K562 (cell line): Measurements from ENCODE around the gene MLST8. TPM values are rescaled to one million over a fixed set of nuclear protein-coding genes. Genes with fewer than 3 reads are reported as not detected.

Source experiments
- CREB1 ChIP-seq, 2 experiments: sonication (generic) in 1 of 2; formaldehyde crosslinking in 1 of 2; IDR thresholded peaks; 2 replicates each; pipeline versions ENCODE4 v1.6.1 to v1.8.0; 2012 to 2022; ENCODE audit warnings: inconsistent platforms in 1 of 2, mild to moderate bottlenecking in 1 of 2, missing genetic modification reagents in 1 of 2, moderate library complexity in 1 of 2
- CREM ChIP-seq: IDR thresholded peaks from 2 replicates; pipeline ENCODE4 v1.6.1; 2014; ENCODE audit warnings: antibody characterized with exemption, low read depth
- ETV1 ChIP-seq: fragments of 450-650 bp; conservative IDR thresholded peaks from 2 replicates; pipeline ENCODE4 v1.6.1; 2016; ENCODE audit warnings: missing genetic modification characterization, control low read depth, low read depth, missing compliant biosample characterization
- NELFE ChIP-seq: IDR thresholded peaks from 2 replicates; pipeline ENCODE4 v1.6.1; 2011; ENCODE audit warnings: mild to moderate bottlenecking; ENCODE audit not compliant: insufficient read depth, insufficient read length
- OTX1 ChIP-seq: fragments of 450-650 bp; formaldehyde crosslinking; IDR thresholded peaks from 2 replicates; pipeline ENCODE4 v1.4.0; 2022; ENCODE audit warnings: mild to moderate bottlenecking
- PML ChIP-seq: IDR thresholded peaks from 2 replicates; pipeline ENCODE4 v1.6.1; 2012; ENCODE audit warnings: low read length, inconsistent platforms
- RBM34 ChIP-seq: fragments of 200-400 bp; formaldehyde crosslinking; IDR thresholded peaks from 2 replicates; pipeline ENCODE4 v1.6.1; 2018; ENCODE audit warnings: low read length, borderline replicate concordance; ENCODE audit not compliant: insufficient read depth
- SNIP1 ChIP-seq: fragments of 450-650 bp; IDR thresholded peaks from 2 replicates; pipeline ENCODE4 v1.7.1; 2017; ENCODE audit warnings: low read depth, mild to moderate bottlenecking
- STAG1 ChIP-seq: sonication (generic); formaldehyde crosslinking; IDR thresholded peaks from 2 replicates; pipeline ENCODE4 v1.5.0; 2020; ENCODE audit warnings: missing genetic modification reagents, borderline replicate concordance
- TAF9B ChIP-seq: fragments of 450-650 bp; IDR thresholded peaks from 2 replicates; pipeline ENCODE4 v1.6.1; 2018; ENCODE audit warnings: mild to moderate bottlenecking; ENCODE audit not compliant: partially characterized antibody
- YBX1 ChIP-seq: fragments of 450-650 bp; IDR thresholded peaks from 2 replicates; pipeline ENCODE4 v1.7.1; 2016; ENCODE audit warnings: mild to moderate bottlenecking
- ZNF175 ChIP-seq: fragments of 200-800 bp; sonication (Bioruptor generic); IDR thresholded peaks from 2 replicates; pipeline ENCODE4 v1.6.1; 2016; ENCODE audit warnings: low read depth, mild to moderate bottlenecking, missing genetic modification characterization, missing compliant biosample characterization
- ZNF707 ChIP-seq: fragments of 250-450 bp; sonication (Bioruptor Pico); conservative IDR thresholded peaks from 2 replicates; pipeline ENCODE4 v1.8.0; 2022; ENCODE audit warnings: inconsistent platforms, mild to moderate bottlenecking, moderate library complexity
- polyA plus RNA-seq, 8 experiments: library from polyadenylated mRNA; depleted of rRNA in 4 of 8; stranded (reverse) in 5 of 8; unstranded in 3 of 8; fragments of >200 nt; fragmentation: Nextera tagmentation in 2 of 8; fragmentation: Illumina TruSeq in 1 of 8; extraction: Ambion mirVana in 2 of 8; extraction: Trizol in 1 of 8; gene quantifications; 2 replicates each; pipeline versions ENCODE4 v1.2.1 to v1.2.3, GENCODE V29; 2011 to 2014; ENCODE audit warnings: inconsistent platforms in 1 of 8, missing spikeins in 1 of 8
- total RNA-seq, 7 experiments: library from RNA; depleted of rRNA in 6 of 7; stranded (reverse); fragments of >200 nt in 6 of 7; fragmentation: Illumina TruSeq in 2 of 7; extraction: Trizol in 2 of 7; gene quantifications; 2 replicates each; pipeline versions ENCODE4 v1.2.1 to v1.2.3, GENCODE V29; 2011 to 2021; ENCODE audit warnings: low replicate concordance in 1 of 7
- TF ChIP-seq, protein P1 (sequence below): fragments of 450-650 bp; formaldehyde crosslinking; IDR thresholded peaks from 2 replicates; pipeline ENCODE4 v1.4.0; 2020; ENCODE audit warnings: mild to moderate bottlenecking, moderate library complexity
- TF ChIP-seq, protein P2 (sequence below): fragments of 450-650 bp; formaldehyde crosslinking; IDR thresholded peaks from 2 replicates; pipeline ENCODE4 v1.4.0; 2020; ENCODE audit warnings: mild to moderate bottlenecking, mixed read lengths
- TF ChIP-seq, protein P3 (sequence below): fragments of 150-350 bp; conservative IDR thresholded peaks from 2 replicates; pipeline ENCODE4 v1.6.1; 2014; ENCODE audit warnings: low read length
- TF ChIP-seq, protein P4 (sequence below): sonication (generic); formaldehyde crosslinking; IDR thresholded peaks from 2 replicates; pipeline ENCODE4 v1.5.0; 2020; ENCODE audit warnings: missing genetic modification reagents
- TF ChIP-seq, protein P5 (sequence below): fragments of 200-400 bp; formaldehyde crosslinking; IDR thresholded peaks from 2 replicates; pipeline ENCODE4 v1.6.1; 2017; ENCODE audit warnings: mild to moderate bottlenecking, low read depth, low read length, moderate library complexity

The MLST8 gene
- total and polyA plus RNA-seq, 9 of the 15 experiments (the other 6 are each of a cell fraction or from before 2014, with no cell fraction given): 1.5 to 116 (median 43.3) TPM

DNA sequence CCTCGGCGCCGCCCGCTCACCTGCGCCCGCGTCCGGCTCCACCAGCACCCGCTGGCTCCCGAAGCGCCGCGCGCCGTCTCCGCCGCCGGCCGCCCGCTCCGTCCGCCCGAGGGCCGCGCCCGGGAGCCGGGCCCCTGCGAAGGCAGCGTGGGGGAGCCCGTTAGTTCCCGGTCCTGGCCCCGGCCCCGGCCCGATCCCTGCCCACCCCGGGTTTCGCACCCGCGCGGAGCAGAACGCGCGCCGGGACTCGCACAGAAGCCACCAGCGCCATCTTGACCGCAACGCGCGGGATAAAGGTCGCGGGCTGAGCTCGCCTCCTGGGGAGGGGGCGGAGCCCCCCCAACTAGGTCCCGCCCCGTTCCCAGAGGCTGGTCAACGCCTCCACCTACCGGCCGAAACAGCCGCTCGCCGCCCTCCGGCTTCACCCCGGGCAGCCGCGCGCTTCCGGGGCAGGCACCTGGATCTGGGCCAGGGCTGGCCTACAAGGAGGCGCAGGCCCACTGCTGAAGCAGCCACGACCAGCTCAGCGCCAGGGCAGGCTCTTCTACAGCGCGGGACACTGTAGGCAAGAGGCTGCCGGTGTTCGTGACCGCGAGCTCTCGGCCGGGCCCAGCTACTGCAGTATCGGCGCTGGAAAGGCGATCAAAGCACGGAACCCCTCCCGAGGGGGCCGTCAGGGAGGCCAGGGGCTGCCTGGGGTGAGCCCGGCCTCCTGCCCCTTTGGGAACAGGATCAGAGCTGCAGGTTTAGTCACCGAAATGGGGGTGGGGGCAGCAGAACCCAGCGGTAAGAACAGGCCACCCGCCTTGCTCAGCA, 46.2 kb downstream of the MLST8 start, which contains the start of gene ECI1 (continued):
- TF ChIP-seq, protein P1, sequence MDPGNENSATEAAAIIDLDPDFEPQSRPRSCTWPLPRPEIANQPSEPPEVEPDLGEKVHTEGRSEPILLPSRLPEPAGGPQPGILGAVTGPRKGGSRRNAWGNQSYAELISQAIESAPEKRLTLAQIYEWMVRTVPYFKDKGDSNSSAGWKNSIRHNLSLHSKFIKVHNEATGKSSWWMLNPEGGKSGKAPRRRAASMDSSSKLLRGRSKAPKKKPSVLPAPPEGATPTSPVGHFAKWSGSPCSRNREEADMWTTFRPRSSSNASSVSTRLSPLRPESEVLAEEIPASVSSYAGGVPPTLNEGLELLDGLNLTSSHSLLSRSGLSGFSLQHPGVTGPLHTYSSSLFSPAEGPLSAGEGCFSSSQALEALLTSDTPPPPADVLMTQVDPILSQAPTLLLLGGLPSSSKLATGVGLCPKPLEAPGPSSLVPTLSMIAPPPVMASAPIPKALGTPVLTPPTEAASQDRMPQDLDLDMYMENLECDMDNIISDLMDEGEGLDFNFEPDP (CRISPR knock-in tag): no peak
- TF ChIP-seq TAF9B (no peak), RBM34 (no peak; the same call in 1 of the 2 replicates), STAG1 (CRISPR knock-in tag) (0 out of 2 replicates have a peak, but pooled peaks have one; percentile 2), PML (peak; percentile 36), CREM (0 out of 2 replicates have a peak, but pooled peaks have one; percentile 42), NELFE (no peak), ETV1 (tag) (peak; percentile 94), ZNF175 (CRISPR knock-in tag) (no peak; the same call in 1 of the 2 replicates), ZNF707 (CRISPR knock-in tag) (no peak), OTX1 (no peak), CREB1 (IDR thresholded peaks at IDR 0.05) (peak; percentile 40), CREB1 (CRISPR knock-in tag; IDR thresholded peaks at IDR 0.05) (no peak; the same call in 1 of the 2 replicates), YBX1 (no peak), SNIP1 (no peak)
- TF ChIP-seq, protein P2, sequence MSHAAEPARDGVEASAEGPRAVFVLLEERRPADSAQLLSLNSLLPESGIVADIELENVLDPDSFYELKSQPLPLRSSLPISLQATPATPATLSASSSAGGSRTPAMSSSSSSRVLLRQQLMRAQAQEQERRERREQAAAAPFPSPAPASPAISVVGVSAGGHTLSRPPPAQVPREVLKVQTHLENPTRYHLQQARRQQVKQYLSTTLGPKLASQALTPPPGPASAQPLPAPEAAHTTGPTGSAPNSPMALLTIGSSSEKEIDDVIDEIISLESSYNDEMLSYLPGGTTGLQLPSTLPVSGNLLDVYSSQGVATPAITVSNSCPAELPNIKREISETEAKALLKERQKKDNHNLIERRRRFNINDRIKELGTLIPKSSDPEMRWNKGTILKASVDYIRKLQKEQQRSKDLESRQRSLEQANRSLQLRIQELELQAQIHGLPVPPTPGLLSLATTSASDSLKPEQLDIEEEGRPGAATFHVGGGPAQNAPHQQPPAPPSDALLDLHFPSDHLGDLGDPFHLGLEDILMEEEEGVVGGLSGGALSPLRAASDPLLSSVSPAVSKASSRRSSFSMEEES (CRISPR knock-in tag): no peak
- TF ChIP-seq, protein P3, sequence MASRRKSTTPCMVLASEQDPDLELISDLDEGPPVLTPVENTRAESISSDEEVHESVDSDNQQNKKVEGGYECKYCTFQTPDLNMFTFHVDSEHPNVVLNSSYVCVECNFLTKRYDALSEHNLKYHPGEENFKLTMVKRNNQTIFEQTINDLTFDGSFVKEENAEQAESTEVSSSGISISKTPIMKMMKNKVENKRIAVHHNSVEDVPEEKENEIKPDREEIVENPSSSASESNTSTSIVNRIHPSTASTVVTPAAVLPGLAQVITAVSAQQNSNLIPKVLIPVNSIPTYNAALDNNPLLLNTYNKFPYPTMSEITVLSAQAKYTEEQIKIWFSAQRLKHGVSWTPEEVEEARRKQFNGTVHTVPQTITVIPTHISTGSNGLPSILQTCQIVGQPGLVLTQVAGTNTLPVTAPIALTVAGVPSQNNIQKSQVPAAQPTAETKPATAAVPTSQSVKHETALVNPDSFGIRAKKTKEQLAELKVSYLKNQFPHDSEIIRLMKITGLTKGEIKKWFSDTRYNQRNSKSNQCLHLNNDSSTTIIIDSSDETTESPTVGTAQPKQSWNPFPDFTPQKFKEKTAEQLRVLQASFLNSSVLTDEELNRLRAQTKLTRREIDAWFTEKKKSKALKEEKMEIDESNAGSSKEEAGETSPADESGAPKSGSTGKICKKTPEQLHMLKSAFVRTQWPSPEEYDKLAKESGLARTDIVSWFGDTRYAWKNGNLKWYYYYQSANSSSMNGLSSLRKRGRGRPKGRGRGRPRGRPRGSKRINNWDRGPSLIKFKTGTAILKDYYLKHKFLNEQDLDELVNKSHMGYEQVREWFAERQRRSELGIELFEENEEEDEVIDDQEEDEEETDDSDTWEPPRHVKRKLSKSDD: 0 out of 2 replicates have a peak, but pooled peaks have one; percentile 35
- TF ChIP-seq, protein P4, sequence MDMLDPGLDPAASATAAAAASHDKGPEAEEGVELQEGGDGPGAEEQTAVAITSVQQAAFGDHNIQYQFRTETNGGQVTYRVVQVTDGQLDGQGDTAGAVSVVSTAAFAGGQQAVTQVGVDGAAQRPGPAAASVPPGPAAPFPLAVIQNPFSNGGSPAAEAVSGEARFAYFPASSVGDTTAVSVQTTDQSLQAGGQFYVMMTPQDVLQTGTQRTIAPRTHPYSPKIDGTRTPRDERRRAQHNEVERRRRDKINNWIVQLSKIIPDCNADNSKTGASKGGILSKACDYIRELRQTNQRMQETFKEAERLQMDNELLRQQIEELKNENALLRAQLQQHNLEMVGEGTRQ (CRISPR knock-in tag): no peak
- TF ChIP-seq, protein P5, sequence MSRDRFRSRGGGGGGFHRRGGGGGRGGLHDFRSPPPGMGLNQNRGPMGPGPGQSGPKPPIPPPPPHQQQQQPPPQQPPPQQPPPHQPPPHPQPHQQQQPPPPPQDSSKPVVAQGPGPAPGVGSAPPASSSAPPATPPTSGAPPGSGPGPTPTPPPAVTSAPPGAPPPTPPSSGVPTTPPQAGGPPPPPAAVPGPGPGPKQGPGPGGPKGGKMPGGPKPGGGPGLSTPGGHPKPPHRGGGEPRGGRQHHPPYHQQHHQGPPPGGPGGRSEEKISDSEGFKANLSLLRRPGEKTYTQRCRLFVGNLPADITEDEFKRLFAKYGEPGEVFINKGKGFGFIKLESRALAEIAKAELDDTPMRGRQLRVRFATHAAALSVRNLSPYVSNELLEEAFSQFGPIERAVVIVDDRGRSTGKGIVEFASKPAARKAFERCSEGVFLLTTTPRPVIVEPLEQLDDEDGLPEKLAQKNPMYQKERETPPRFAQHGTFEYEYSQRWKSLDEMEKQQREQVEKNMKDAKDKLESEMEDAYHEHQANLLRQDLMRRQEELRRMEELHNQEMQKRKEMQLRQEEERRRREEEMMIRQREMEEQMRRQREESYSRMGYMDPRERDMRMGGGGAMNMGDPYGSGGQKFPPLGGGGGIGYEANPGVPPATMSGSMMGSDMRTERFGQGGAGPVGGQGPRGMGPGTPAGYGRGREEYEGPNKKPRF: no peak
